Loucy (cell line): Measurements from ENCODE around the gene ASZ1.

Experiments used
- CTCF ChIP-seq: fragments of 200-600 bp; sonication (generic); conservative IDR thresholded peaks from 2 replicates; pipeline ENCODE4 v1.5.1; 2014; ENCODE audit warnings: mild to moderate bottlenecking, antibody characterized with exemption, low read length
- EZH2phosphoT487 ChIP-seq: fragments of 200-600 bp; IDR thresholded peaks from 2 replicates; pipeline ENCODE4 v1.6.1; 2018; ENCODE audit warnings: antibody characterized with exemption, mild to moderate bottlenecking, moderate library complexity, borderline replicate concordance

GRCh38 chr7:117384688-117385362 is 42.5 kb downstream of the ASZ1 start:
- TF ChIP-seq CTCF (no peak), EZH2phosphoT487 (no peak)
